Measurements from ENCODE around the gene SLC25A39. TPM values are rescaled to one million over a fixed set of nuclear protein-coding genes. Genes with fewer than 3 reads are reported as not detected.

SLC25A39 gene
- total RNA-seq, 2 donors from 2014 or later, result 72.6 to 154 TPM

- DNase-seq (no peak), ATAC-seq (no peak)
- Histone ChIP-seq H3K36me3 (replicated peaks in 1 of 2; ENCODE audit: insufficient read depth in 1 of 2, low read depth in 2 of 2) (no peaks in the 10 kb centered on the region), H3K4me1 (peaks cover 24% of the 10 kb centered on the region), H3K4me3 (no peak overlapping the region), H3K27ac (no peak overlapping the region), H3K9me3 (no peaks in the 10 kb centered on the region), H3K27me3 (peaks cover 0 to 9% of the 10 kb centered on the region in 2 donors)
- TF ChIP-seq, protein P1, sequence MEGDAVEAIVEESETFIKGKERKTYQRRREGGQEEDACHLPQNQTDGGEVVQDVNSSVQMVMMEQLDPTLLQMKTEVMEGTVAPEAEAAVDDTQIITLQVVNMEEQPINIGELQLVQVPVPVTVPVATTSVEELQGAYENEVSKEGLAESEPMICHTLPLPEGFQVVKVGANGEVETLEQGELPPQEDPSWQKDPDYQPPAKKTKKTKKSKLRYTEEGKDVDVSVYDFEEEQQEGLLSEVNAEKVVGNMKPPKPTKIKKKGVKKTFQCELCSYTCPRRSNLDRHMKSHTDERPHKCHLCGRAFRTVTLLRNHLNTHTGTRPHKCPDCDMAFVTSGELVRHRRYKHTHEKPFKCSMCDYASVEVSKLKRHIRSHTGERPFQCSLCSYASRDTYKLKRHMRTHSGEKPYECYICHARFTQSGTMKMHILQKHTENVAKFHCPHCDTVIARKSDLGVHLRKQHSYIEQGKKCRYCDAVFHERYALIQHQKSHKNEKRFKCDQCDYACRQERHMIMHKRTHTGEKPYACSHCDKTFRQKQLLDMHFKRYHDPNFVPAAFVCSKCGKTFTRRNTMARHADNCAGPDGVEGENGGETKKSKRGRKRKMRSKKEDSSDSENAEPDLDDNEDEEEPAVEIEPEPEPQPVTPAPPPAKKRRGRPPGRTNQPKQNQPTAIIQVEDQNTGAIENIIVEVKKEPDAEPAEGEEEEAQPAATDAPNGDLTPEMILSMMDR (IDR thresholded peaks at IDR 0.05), result no peak
- no peak for TF ChIP-seq POLR2A (IDR thresholded peaks at IDR 0.05)
- intact Hi-C loops (cut with DNase I), result no loop called here
- 72 to 73% methylated on average over 15 of the region's 17 CpGs for WGBS, 2 donors
These were observed 12.1 kb downstream of the SLC25A39 start for GRCh38 chr17:44312396-44313104.

DNA sequence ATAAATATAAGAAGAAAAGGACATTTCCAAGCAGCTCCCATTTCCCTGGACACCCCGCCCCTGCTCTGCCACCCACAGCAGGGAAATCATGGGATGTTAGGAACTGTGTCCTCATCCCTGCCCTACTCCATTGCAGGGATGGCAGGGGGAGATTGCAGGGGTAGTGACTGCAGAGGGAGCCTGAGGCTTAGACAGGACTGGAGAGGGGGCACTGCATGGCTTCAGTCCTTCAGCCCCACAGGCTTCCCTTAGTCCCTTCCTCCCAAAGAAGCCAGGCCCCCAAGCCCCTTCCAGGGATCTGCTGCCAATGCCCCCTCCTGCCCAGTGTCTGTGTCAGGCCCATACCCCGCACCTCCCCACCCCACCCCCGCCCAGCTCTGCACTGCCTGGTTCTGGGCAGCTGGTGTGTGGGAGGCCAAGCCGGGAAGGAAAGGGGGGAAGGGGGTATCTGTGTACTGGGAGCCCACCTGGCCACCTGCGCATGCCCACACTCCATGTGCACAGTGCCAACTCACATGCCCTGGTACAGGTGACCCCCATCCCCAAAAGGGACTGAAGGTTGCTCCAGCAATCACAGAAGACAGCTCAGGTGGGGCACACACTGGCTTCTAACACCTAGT, 13.0 kb downstream of the SLC25A39 start:
- H3K27me3 ChIP-seq, result peaks cover 0 to 9% of the 10 kb centered on the region in 2 donors
- H3K4me3 ChIP-seq, result no peak overlapping the region
- H3K9me3 ChIP-seq, result no peaks in the 10 kb centered on the region
- no peak for DNase-seq
- intact Hi-C loops (cut with DNase I), result no loop called here
- no peak for ATAC-seq
- no peak overlapping the region for H3K27ac ChIP-seq
- TF ChIP-seq POLR2A (IDR thresholded peaks at IDR 0.05), result no peak
- TF ChIP-seq, protein P1 (IDR thresholded peaks at IDR 0.05), result no peak
- H3K36me3 ChIP-seq (replicated peaks in 1 of 2; ENCODE audit: insufficient read depth in 1 of 2, low read depth in 2 of 2), result no peaks in the 10 kb centered on the region
- H3K4me1 ChIP-seq, result peaks cover 28% of the 10 kb centered on the region
- WGBS, 2 donors, result 77 to 84% methylated on average over 3 of the region's 5 CpGs

DNA sequence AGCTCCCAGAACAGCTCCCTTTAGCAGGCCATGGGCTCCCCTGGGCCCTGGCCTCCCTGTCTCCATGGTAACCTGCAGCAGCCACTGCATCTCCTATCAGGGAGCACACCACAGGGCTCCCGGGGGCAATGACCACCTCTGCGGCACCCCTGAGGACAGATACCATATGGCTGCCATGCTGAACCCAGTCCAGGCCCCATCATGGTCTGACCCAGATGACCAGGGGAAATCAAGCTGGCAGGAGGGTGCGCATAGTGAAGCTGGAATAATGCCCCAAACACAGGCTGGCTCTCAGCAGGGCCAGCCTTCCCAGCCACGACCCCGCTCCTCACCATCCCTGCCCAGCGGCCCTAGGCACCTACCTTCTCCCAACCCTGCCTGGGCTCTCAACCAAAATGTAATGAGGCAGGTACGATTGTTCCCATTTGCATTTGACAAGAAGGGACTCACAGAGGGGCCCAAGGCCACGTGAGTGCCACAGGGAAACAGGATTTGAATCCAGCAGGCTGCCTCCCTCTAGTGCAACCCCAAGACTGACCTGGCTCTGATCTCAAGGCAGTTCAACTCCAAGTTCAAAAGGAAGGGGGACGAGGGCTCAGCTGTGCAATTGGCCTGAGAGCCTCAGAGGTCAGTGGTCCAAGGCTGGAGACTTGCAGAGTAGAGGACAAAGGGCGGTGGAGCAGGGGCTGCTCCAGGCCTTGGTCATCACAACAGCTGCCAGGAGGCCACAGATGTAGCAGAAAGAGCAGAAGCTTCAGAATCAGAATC, 13.8 kb downstream of the SLC25A39 start:
- Histone ChIP-seq H3K4me1 (peaks cover 28% of the 10 kb centered on the region), H3K27me3 (peaks cover 0 to 3% of the 10 kb centered on the region in 2 donors)
- WGBS, 2 donors, result 60 to 75% methylated on average over 1 to 10 of the region's 10 CpGs

DNA sequence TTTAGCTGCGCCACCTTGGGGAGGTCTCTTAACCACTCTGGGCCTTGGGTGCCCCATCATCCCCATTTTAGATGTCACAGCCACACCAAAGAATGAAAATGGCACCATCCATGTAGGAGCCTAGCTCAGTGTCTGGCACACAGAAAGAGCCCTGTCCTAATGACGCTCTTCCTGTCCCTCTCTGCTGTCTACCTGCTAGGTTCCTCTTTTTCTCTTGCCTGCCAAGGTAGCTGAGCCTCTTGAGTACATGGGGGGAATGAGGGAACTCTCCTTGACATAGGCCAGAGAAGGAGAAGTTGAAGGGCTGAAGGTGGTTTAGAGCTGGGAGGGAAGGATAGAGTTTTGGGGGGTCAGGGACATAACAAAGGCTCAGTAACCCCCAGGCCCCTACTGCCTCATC, 14.4 kb downstream of the SLC25A39 start:
- DNase-seq (no peak), ATAC-seq (no peak)
- TF ChIP-seq, protein P1 (IDR thresholded peaks at IDR 0.05), result no peak
- TF ChIP-seq POLR2A (IDR thresholded peaks at IDR 0.05), result no peak
- Histone ChIP-seq H3K4me1 (peaks cover 24% of the 10 kb centered on the region), H3K36me3 (replicated peaks in 1 of 2; ENCODE audit: insufficient read depth in 1 of 2, low read depth in 2 of 2) (no peaks in the 10 kb centered on the region), H3K27me3 (no peaks in the 10 kb centered on the region), H3K4me3 (no peak overlapping the region), H3K27ac (no peak overlapping the region), H3K9me3 (no peaks in the 10 kb centered on the region)
- 82 to 93% methylated on average over 2 of the region's 2 CpGs for WGBS, 2 donors
- intact Hi-C loops (cut with DNase I), result no loop called here

More for the DNA sequence above, 13.8 kb downstream of the SLC25A39 start:
- TF ChIP-seq, protein P1 (IDR thresholded peaks at IDR 0.05), result no peak
- TF ChIP-seq POLR2A (IDR thresholded peaks at IDR 0.05), result no peak
- DNase-seq (no peak), ATAC-seq (no peak)
- H3K27ac ChIP-seq, result no peak overlapping the region
- no peak overlapping the region for H3K4me3 ChIP-seq
- intact Hi-C loops (cut with DNase I), result no loop called here
- no peaks in the 10 kb centered on the region for H3K9me3 ChIP-seq
- H3K36me3 ChIP-seq (replicated peaks in 1 of 2; ENCODE audit: insufficient read depth in 1 of 2, low read depth in 2 of 2), result no peaks in the 10 kb centered on the region

All from body of pancreas (tissue), 4 donors.